H1 (cell line): ENCODE results near the gene TFCP2L1. TPM values are rescaled to one million over a fixed set of nuclear protein-coding genes. Genes with fewer than 3 reads are reported as not detected.

Experiments used
- CHD1 ChIP-seq: IDR thresholded peaks from 2 replicates; pipeline ENCODE4 v1.6.1; 2012; ENCODE audit warnings: low read depth, low read length, improper control_type of control experiment
- EZH2 ChIP-seq: fragments of 200-600 bp; sonication (generic); IDR thresholded peaks from 2 replicates; pipeline ENCODE4 v1.7.1; 2012; ENCODE audit warnings: low read depth, mild to moderate bottlenecking, moderate library complexity, low read length, inconsistent platforms; ENCODE audit not compliant: severe bottlenecking
- GTF2F1 ChIP-seq: IDR thresholded peaks from 2 replicates; pipeline ENCODE4 v1.6.1; 2012; ENCODE audit warnings: low read depth, low read length, improper control_type of control experiment, borderline replicate concordance
- TAF1 ChIP-seq: IDR thresholded peaks from 2 replicates; pipeline ENCODE4 v1.6.1; 2011; ENCODE audit warnings: mild to moderate bottlenecking, low read depth, low read length
- polyA plus RNA-seq, 7 experiments: library from polyadenylated mRNA; depleted of rRNA in 3 of 7; stranded (reverse) in 5 of 7; unstranded in 2 of 7; fragments of >200 nt in 5 of 7; fragments of 200-250 nt in 2 of 7; gene quantifications; 1 replicate in 5 of 7; 2 replicates in 1 of 7; 4 replicates in 1 of 7; pipeline versions ENCODE4 v1.2.1 to v1.2.3, GENCODE V29; 2011 to 2013; ENCODE audit warnings: missing spikeins in 2 of 7, mixed read lengths in 2 of 7
- total RNA-seq: library from RNA; stranded (reverse); fragmentation: NEBNext Ultra II Directional; extraction: Animal tissue kit (Norgen Biotek cat#: 25700); gene quantifications from 2 replicates; pipeline ENCODE4 v1.2.1, GENCODE V29; 2021

Gene TFCP2L1
- total and polyA plus RNA-seq, 2 of the 8 experiments (the other 6 are each of a cell fraction or from before 2014, with no cell fraction given), result 1.5 to 3.8 TPM

- no peak for TF ChIP-seq EZH2
- TF ChIP-seq GTF2F1, result no peak
- TF ChIP-seq CHD1, result no peak
- no peak for TF ChIP-seq TAF1
- TF ChIP-seq, all 59 proteins: peak for 0
These were observed 72.2 kb downstream of the TFCP2L1 start (continued) for GRCh38 chr2:121212661-121213325.
